GM12878 (cell line): ENCODE results near the gene ARL5C. TPM values are rescaled to one million over a fixed set of nuclear protein-coding genes. Genes with fewer than 3 reads are reported as not detected.

Experiments used
- BHLHE40 ChIP-seq, 2 experiments: fragments of 450-650 bp in 1 of 2; IDR thresholded peaks; 2 replicates each; pipeline ENCODE4 v1.6.1; 2011 to 2017; ENCODE audit warnings: low read depth in 2 of 2, borderline replicate concordance in 1 of 2, improper control_type of control experiment in 1 of 2, low read length in 1 of 2, mild to moderate bottlenecking in 1 of 2
- CREM ChIP-seq: IDR thresholded peaks from 2 replicates; pipeline ENCODE4 v1.6.1; 2014; ENCODE audit warnings: antibody characterized with exemption, low read depth
- GATAD2B ChIP-seq: fragments of 450-650 bp; conservative IDR thresholded peaks from 2 replicates; pipeline ENCODE4 v1.6.1; 2017; ENCODE audit warnings: low read depth, mild to moderate bottlenecking, moderate library complexity
- IKZF1 ChIP-seq: fragments of 450-650 bp; conservative IDR thresholded peaks from 2 replicates; pipeline ENCODE4 v1.6.1; 2017; ENCODE audit warnings: antibody characterized with exemption, mild to moderate bottlenecking
- JUNB ChIP-seq: IDR thresholded peaks from 2 replicates; pipeline ENCODE4 v1.6.1; 2016; ENCODE audit warnings: antibody characterized with exemption, mild to moderate bottlenecking
- KLF5 ChIP-seq: fragments of 450-650 bp; IDR thresholded peaks from 2 replicates; pipeline ENCODE4 v1.6.1; 2014; ENCODE audit warnings: mild to moderate bottlenecking; ENCODE audit not compliant: partially characterized antibody
- MLLT1 ChIP-seq: fragments of 450-650 bp; IDR thresholded peaks from 2 replicates; pipeline ENCODE4 v1.6.1; 2016; ENCODE audit warnings: mild to moderate bottlenecking
- NFIC ChIP-seq: IDR thresholded peaks from 2 replicates; pipeline ENCODE4 v1.6.1; 2012; ENCODE audit warnings: low read depth, mild to moderate bottlenecking, inconsistent platforms, low read length, moderate library complexity
- PBX3 ChIP-seq: IDR thresholded peaks from 2 replicates; pipeline ENCODE4 v1.6.1; 2011; ENCODE audit warnings: mild to moderate bottlenecking, low read depth, low read length, moderate library complexity; ENCODE audit not compliant: insufficient replicate concordance
- POLR2AphosphoS2 ChIP-seq: IDR thresholded peaks from 2 replicates; pipeline ENCODE4 v1.6.1; 2011; ENCODE audit warnings: low read depth, mild to moderate bottlenecking, low read length, improper control_type of control experiment, moderate library complexity
- RB1 ChIP-seq: fragments of 450-650 bp; formaldehyde crosslinking; IDR thresholded peaks from 2 replicates; pipeline ENCODE4 v1.6.1; 2017; ENCODE audit warnings: mild to moderate bottlenecking, borderline replicate concordance
- SUPT20H ChIP-seq: IDR thresholded peaks from 2 replicates; pipeline ENCODE4 v1.6.1; 2011; ENCODE audit warnings: low read depth, mild to moderate bottlenecking, low read length, moderate library complexity, borderline replicate concordance; ENCODE audit not compliant: control insufficient read depth
- SUZ12 ChIP-seq: fragments of 200-600 bp; sonication (generic); IDR thresholded peaks from one replicate; pipeline ENCODE4 v1.6.1; 2018; ENCODE audit warnings: antibody characterized with exemption, mild to moderate bottlenecking; ENCODE audit not compliant: unreplicated experiment
- TBL1XR1 ChIP-seq: IDR thresholded peaks from 2 replicates; pipeline ENCODE4 v1.6.1; 2012; ENCODE audit warnings: low read depth, low read length, improper control_type of control experiment
- TCF12 ChIP-seq: IDR thresholded peaks from 2 replicates; pipeline ENCODE4 v1.6.1; 2011; ENCODE audit warnings: low read depth, mild to moderate bottlenecking, low read length
- ZBTB4 ChIP-seq: fragments of 450-650 bp; formaldehyde crosslinking; IDR thresholded peaks from 2 replicates; pipeline ENCODE4 v1.4.0; 2022; ENCODE audit warnings: mild to moderate bottlenecking, moderate library complexity
- ZBTB40 ChIP-seq: fragments of 450-650 bp; IDR thresholded peaks from 2 replicates; pipeline ENCODE4 v1.6.1; 2016; ENCODE audit warnings: mild to moderate bottlenecking, moderate library complexity, borderline replicate concordance
- ZSCAN29 ChIP-seq: fragments of 450-650 bp; IDR thresholded peaks from 2 replicates; pipeline ENCODE4 v1.6.1; 2017; ENCODE audit warnings: mild to moderate bottlenecking, moderate library complexity
- polyA plus RNA-seq, 11 experiments: library from polyadenylated mRNA; depleted of rRNA in 4 of 11; unstranded in 6 of 11; stranded (reverse) in 5 of 11; fragments of >200 nt; fragmentation: Nextera tagmentation in 4 of 11; fragmentation: Illumina TruSeq in 1 of 11; extraction: Ambion mirVana in 4 of 11; extraction: Trizol in 1 of 11; gene quantifications; 1 replicate in 1 of 11; 2 replicates in 10 of 11; pipeline versions ENCODE4 v1.2.1 to v1.2.3, GENCODE V29; 2011 to 2016; ENCODE audit warnings: inconsistent platforms in 2 of 11, missing spikeins in 2 of 11, low read depth in 1 of 11
- total RNA-seq, 4 experiments: library from RNA; depleted of rRNA in 3 of 4; stranded (reverse); fragments of >200 nt in 3 of 4; fragmentation: Illumina TruSeq in 1 of 4; extraction: Trizol in 1 of 4; gene quantifications; 2 replicates each; pipeline versions ENCODE4 v1.2.1 to v1.2.3, GENCODE V29; 2013 to 2021

The ARL5C gene
- total and polyA plus RNA-seq, 10 of the 15 experiments (the other 5 are each of a cell fraction or from before 2014, with no cell fraction given) = not detected

GRCh38 chr17:39153599-39154051 lies 12.3 kb downstream of the ARL5C start (continued):
- TF ChIP-seq ZBTB40 (peak; percentile 80), KLF5 (no peak), JUNB (no peak), SUZ12 (no peak), SUPT20H (no peak), RB1 (no peak), ZSCAN29 (peak; percentile 89), POLR2AphosphoS2 (no peak), GATAD2B (no peak; the same call in 1 of the 2 replicates), NFIC (peak; percentile 42; the same call in 1 of the 2 replicates), PBX3 (no peak), TCF12 (peak; percentile 26; the same call in 1 of the 2 replicates), IKZF1 (peak; percentile 50; the same call in 1 of the 2 replicates), ZBTB4 (CRISPR knock-in tag) (no peak), TBL1XR1 (peak; percentile 95), CREM (0 out of 2 replicates have a peak, but pooled peaks have one; percentile 39), MLLT1 (no peak), BHLHE40 (IDR thresholded peaks at IDR 0.05; ENCODE audit: borderline replicate concordance in 1 of 2, low read depth in 2 of 2, low read length in 1 of 2) (0 out of 4 replicates have a peak, but pooled peaks of 1 of the 2 experiments have one; percentile 1)
